GM19023 (cell line): ENCODE data around the gene RAB3C.
A peak's percentile ranks its signal among the peaks of the same experiment; 100 is the strongest.
"Not testable (repeated sequence)": the region's sequence is repeated elsewhere in the genome, so short reads cannot be mapped to it uniquely, and the experiment has no call there.

Experiments used
- ATAC-seq: cut with Tn5 transposase; IDR thresholded peaks from one replicate; pipeline ENCODE4 v1.9.1; 2021; ENCODE audit warnings: mild to moderate bottlenecking, moderate library complexity; ENCODE audit not compliant: unreplicated experiment

The RAB3C gene

GRCh38 chr5:58582803-58583491 is at the start of gene RAB3C:
Gene RAB3C (plus strand): TSS chr5:58583075. CDS start chr5:58583209, 134 bp downstream.
- ATAC-seq, result peak; percentile 100

- ATAC-seq, result not testable (repeated sequence)
These were observed 40.9 kb upstream of the RAB3C start for GRCh38 chr5:58541935-58542334.

- ATAC-seq, result no peak
These were observed 40.2 kb upstream of the RAB3C start for GRCh38 chr5:58542709-58543108.

GRCh38 chr5:58543723-58544122 is 39.2 kb upstream of the RAB3C start:
- ATAC-seq, result no peak

GRCh38 chr5:58544195-58544594 is 38.7 kb upstream of the RAB3C start:
- no peak for ATAC-seq

- no peak for ATAC-seq
These were observed 37.9 kb upstream of the RAB3C start for GRCh38 chr5:58544926-58545325.

GRCh38 chr5:58545912-58546311 is 37.0 kb upstream of the RAB3C start:
- no peak for ATAC-seq

- ATAC-seq, result no peak
These were observed 34.8 kb upstream of the RAB3C start for GRCh38 chr5:58548068-58548467.

GRCh38 chr5:58551492-58551891 is 31.4 kb upstream of the RAB3C start:
- no peak for ATAC-seq

GRCh38 chr5:58557665-58558338 is 25.1 kb upstream of the RAB3C start:
- ATAC-seq, result not testable (repeated sequence)

- not testable (repeated sequence) for ATAC-seq
These were observed 19.7 kb upstream of the RAB3C start for GRCh38 chr5:58563016-58563700.

- ATAC-seq, result not testable (repeated sequence)
These were observed 18.6 kb upstream of the RAB3C start for GRCh38 chr5:58564043-58564832.

- ATAC-seq, result no peak
These were observed 17.8 kb upstream of the RAB3C start for GRCh38 chr5:58565033-58565432.

- ATAC-seq, result no peak
These were observed 11.4 kb upstream of the RAB3C start for GRCh38 chr5:58571501-58571900.

GRCh38 chr5:58572973-58573372 is 9.9 kb upstream of the RAB3C start:
- ATAC-seq, result not testable (repeated sequence)

- ATAC-seq, result no peak
These were observed 3.1 kb upstream of the RAB3C start for GRCh38 chr5:58579781-58580180.

- ATAC-seq, result peak; percentile 22
These were observed 664 bp upstream of the RAB3C start for GRCh38 chr5:58582019-58582802.

- ATAC-seq, result no peak
These were observed 13.1 kb downstream of the RAB3C start for GRCh38 chr5:58595952-58596351.

GRCh38 chr5:58598440-58598839 is 15.6 kb downstream of the RAB3C start:
- no peak for ATAC-seq

GRCh38 chr5:58599217-58599616 is 16.3 kb downstream of the RAB3C start:
- ATAC-seq, result no peak
